Spleen (tissue), 11 donors: Measurements from ENCODE around the gene NPB. TPM values are rescaled to one million over a fixed set of nuclear protein-coding genes. Genes with fewer than 3 reads are reported as not detected.

Experiments
- DNase-seq: peaks from one replicate; pipeline ENCODE4 v3.0.0-alpha.2; 2020
- H3K27ac ChIP-seq, 8 donors: fragments of 200-600 bp; sonication (generic) in 7 of 8; 1 replicate in 4 of 8; 2 replicates in 4 of 8; pipeline versions ENCODE4 v1.5.0 to v1.8.0; 2016 to 2021; ENCODE audit warnings: inconsistent platforms in 4 of 8, mild to moderate bottlenecking in 4 of 8, moderate library complexity in 1 of 8
- H3K27me3 ChIP-seq, 7 donors: fragments of 200-600 bp; sonication (generic) in 6 of 7; replicated peaks in 1 of 7; 1 replicate in 4 of 7; 2 replicates in 3 of 7; pipeline versions ENCODE4 v1.5.0 to v1.8.0; 2016 to 2021; ENCODE audit warnings: inconsistent platforms in 3 of 7, mild to moderate bottlenecking in 1 of 7
- H3K36me3 ChIP-seq, 6 donors: fragments of 200-600 bp; sonication (generic) in 5 of 6; 1 replicate in 4 of 6; 2 replicates in 2 of 6; pipeline versions ENCODE4 v1.5.0 to v1.8.0; 2016 to 2021; ENCODE audit warnings: inconsistent platforms in 2 of 6
- H3K4me1 ChIP-seq, 6 donors: fragments of 200-600 bp; sonication (generic) in 5 of 6; 1 replicate in 3 of 6; 2 replicates in 3 of 6; pipeline versions ENCODE4 v1.5.0 to v1.8.0; 2016 to 2021; ENCODE audit warnings: inconsistent platforms in 3 of 6
- H3K4me3 ChIP-seq, 8 donors: fragments of 200-600 bp; sonication (generic) in 7 of 8; 1 replicate in 4 of 8; 2 replicates in 4 of 8; pipeline versions ENCODE4 v1.5.0 to v1.8.0; 2016 to 2021; ENCODE audit warnings: inconsistent platforms in 4 of 8, mild to moderate bottlenecking in 4 of 8, moderate library complexity in 2 of 8
- H3K9me3 ChIP-seq, 8 donors: fragments of 200-600 bp; sonication (generic) in 7 of 8; 1 replicate in 4 of 8; 2 replicates in 4 of 8; pipeline versions ENCODE4 v1.5.0 to v1.8.0; 2016 to 2021; ENCODE audit warnings: inconsistent platforms in 4 of 8
- CTCF ChIP-seq, 11 experiments: fragments of 200-600 bp in 7 of 11; fragments of 450-650 bp in 4 of 11; sonication (generic) in 4 of 11; IDR thresholded peaks in 8 of 11; conservative IDR thresholded peaks in 3 of 11; 1 replicate in 7 of 11; 2 replicates in 4 of 11; pipeline versions ENCODE4 v1.4.0 to v1.8.0; 2016 to 2021; ENCODE audit warnings: antibody characterized with exemption in 11 of 11, inconsistent platforms in 4 of 11, mild to moderate bottlenecking in 1 of 11
- POLR2A ChIP-seq, 3 donors: fragments of 450-650 bp; IDR thresholded peaks; one replicate each; pipeline ENCODE4 v1.5.1; 2017; ENCODE audit warnings: antibody characterized with exemption in 3 of 3, mild to moderate bottlenecking in 1 of 3
- POLR2AphosphoS5 ChIP-seq, 3 donors: sonication (generic); formaldehyde crosslinking; IDR thresholded peaks; one replicate each; pipeline ENCODE4 v1.5.1; 2017; ENCODE audit warnings: antibody characterized with exemption in 3 of 3
- WGBS, 5 donors: extraction: QIAGEN DNeasy Blood & Tissue Kit in 3 of 5; methylation state at CpG; one replicate each; pipeline versions ENCODE4 v1.1.5 to v1.1.7; 2013 to 2018; 5-methylcytosine and 5-hydroxymethylcytosine counted together
- intact Hi-C: fragments of 100-400 bp; cut with DNase I; formaldehyde crosslinking; loops from one replicate; pipeline ENCODE4 v1.15.0; 2023; ENCODE audit warnings: low total_unique reads
- polyA plus RNA-seq, 3 donors: library from polyadenylated mRNA; stranded (reverse); fragments of 200-250 nt; gene quantifications; one replicate each; pipeline ENCODE4 v1.2.1, GENCODE V29; 2013
- total RNA-seq, 7 donors: library from RNA; depleted of rRNA in 3 of 7; stranded (reverse); fragments of >200 nt in 3 of 7; fragmentation: NEBNext Ultra II Directional in 4 of 7; extraction: Animal tissue kit (Norgen Biotek cat#: 25700) in 4 of 7; gene quantifications; one replicate each; pipeline versions ENCODE4 v1.1.0 to v1.2.1, GENCODE V29; 2016 to 2021
- donor health status: healthy with polysubstance abuse.
- donor health status: DM: no; HTN: no; CAD: no; lungs with moderate emphysema.
- donor health status: DM: no; HTN: no; CAD: no.
- donor health status: Bipolar disorder and iron deficiency.
- donor health status: healthy.
- donor health status: DM: no; HTN: no; CAD: no.
- donor health status: DM: yes; HTN: yes; CAD: no.

Gene NPB
- total and polyA plus RNA-seq, 10 donors, result 0.23 to 4.8 (median 1.5) TPM; not detected in 1

DNA sequence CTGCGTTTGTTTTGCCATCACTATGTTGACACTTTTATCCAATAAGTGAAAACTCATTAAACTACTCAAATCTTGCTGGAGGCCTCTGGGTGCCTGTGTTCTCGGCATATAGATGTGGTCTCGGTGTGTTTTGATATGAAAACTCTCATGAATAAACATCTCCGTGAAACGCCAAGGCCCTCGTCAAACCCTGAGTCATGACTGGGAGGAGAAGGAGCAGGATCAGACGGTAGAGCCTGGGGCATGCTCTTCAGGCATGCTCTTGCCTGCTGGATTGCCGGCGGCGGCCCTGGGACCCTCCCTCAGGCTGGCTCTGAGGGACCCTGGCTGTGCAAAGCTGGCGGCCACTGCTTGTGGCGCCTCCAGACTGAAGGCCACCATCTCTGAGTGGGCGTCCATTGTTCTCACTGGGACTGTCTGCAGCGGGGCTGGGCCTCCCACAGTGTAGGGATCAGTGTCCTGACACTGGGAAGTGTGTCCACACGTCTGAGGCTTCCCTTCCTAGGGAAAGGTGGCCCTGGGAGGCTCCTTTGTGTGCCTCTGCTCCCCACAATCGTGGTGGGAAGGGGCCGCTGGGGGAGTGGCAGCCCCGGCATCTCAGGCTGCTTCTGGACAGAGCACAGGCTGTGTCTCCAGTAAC lies 1.7 kb upstream of the NPB start:
- Histone ChIP-seq H3K4me1 (peaks cover 0 to 24% (median 18%) of the 10 kb centered on the region in 6 donors), H3K27ac (no peak overlapping the region), H3K9me3 (no peaks in the 10 kb centered on the region), H3K4me3 (no peak overlapping the region), H3K36me3 (peaks cover 0 to 79% (median 55%) of the 10 kb centered on the region in 6 donors), H3K27me3 (peaks cover 0 to 29% (median 16%) of the 10 kb centered on the region in 7 donors)
- TF ChIP-seq POLR2A (IDR thresholded peaks at IDR 0.05), result no peak
- TF ChIP-seq CTCF (IDR thresholded peaks at IDR 0.05 in 8 of 11, conservative IDR thresholded peaks at IDR 0.05 in 3 of 11), result no peak
- TF ChIP-seq POLR2AphosphoS5 (IDR thresholded peaks at IDR 0.05), result peak in 1 of 3 donors; percentile 39
- WGBS, 5 donors, result 84 to 91% (median 89%) methylated on average over 14 to 18 of the region's 18 CpGs
- intact Hi-C loops, result no loop called here
- no peak for DNase-seq

GRCh38 chr17:81901167-81902022 lies 643 bp upstream of the NPB start:
- Histone ChIP-seq H3K36me3 (peaks cover 0 to 79% (median 45%) of the 10 kb centered on the region in 6 donors), H3K4me3 (peak overlapping the region in 6 of 8 donors; percentile 4 to 63 (median 24))
- no peak for DNase-seq

DNA sequence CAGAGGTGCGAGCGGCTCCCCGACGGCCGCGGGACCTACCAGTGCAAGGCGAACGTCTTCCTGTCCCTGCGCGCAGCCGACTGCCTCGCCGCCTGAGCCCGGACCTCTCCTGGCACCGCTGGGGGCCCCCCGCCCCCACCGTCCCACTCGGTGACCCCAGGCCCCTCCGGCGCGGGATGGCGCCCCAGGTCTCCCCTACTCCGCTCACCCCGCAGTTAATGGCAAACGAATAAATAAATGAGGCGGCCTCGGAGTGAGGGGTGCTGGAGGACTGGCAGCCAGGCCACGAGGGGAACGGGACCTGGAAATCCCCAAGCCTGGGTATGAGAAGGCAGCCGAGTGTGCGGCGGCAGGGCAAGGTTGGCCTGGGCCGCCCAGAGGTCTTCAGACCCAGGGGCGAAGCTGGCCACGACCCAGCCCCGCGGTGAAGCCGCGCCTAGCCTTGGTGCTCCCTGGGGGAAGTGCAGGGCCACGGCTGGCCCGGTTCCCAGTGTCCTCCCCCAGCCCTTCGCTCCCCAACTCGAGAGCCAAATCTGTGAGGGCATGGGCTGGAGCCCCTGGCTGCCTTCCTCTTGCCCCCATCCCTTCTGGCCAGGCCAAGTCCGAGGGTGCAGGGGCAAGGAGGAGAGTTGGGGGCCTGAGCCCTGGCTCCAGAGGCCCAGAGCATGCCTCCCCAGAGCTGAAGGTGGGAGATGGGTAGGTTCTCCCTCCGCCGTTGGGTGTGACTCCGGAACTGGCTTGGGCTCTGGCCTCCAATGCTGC lies 796 bp downstream of the NPB start:
- no peaks in the 10 kb centered on the region for H3K9me3 ChIP-seq
- TF ChIP-seq POLR2AphosphoS5 (IDR thresholded peaks at IDR 0.05), result peak in 2 of 3 donors; percentile 9 to 49
- TF ChIP-seq POLR2A (IDR thresholded peaks at IDR 0.05), result no peak
- H3K27me3 ChIP-seq, result peaks cover 0 to 29% (median 16%) of the 10 kb centered on the region in 7 donors
- peak overlapping the region in 1 of 8 donors; percentile 1 for H3K27ac ChIP-seq
- H3K4me1 ChIP-seq, result peaks cover 0 to 24% (median 18%) of the 10 kb centered on the region in 6 donors
- H3K4me3 ChIP-seq, result peak overlapping the region in 6 of 8 donors; percentile 1 to 63 (median 28)
- DNase-seq, result no peak
- intact Hi-C loops, result no loop called here
- peaks cover 0 to 79% (median 40%) of the 10 kb centered on the region in 6 donors for H3K36me3 ChIP-seq
- 35 to 48% (median 42%) methylated on average over 25 to 47 of the region's 47 CpGs for WGBS, 5 donors

More at GRCh38 chr17:81901167-81902022, 643 bp upstream of the NPB start:
- 53 to 91% (median 55%) methylated on average over 9 to 21 of the region's 21 CpGs for WGBS, 5 donors
- Histone ChIP-seq H3K9me3 (no peaks in the 10 kb centered on the region), H3K27ac (peak overlapping the region in 1 of 8 donors; percentile 1), H3K4me1 (peaks cover 0 to 24% (median 18%) of the 10 kb centered on the region in 6 donors), H3K27me3 (peaks cover 0 to 29% (median 16%) of the 10 kb centered on the region in 7 donors)
- TF ChIP-seq POLR2AphosphoS5 (IDR thresholded peaks at IDR 0.05), result no peak
- no peak for TF ChIP-seq CTCF (IDR thresholded peaks at IDR 0.05 in 8 of 11, conservative IDR thresholded peaks at IDR 0.05 in 3 of 11)
- no peak for TF ChIP-seq POLR2A (IDR thresholded peaks at IDR 0.05)
- intact Hi-C loops, result no loop called here

GRCh38 chr17:81903415-81903831 lies 1.4 kb downstream of the NPB start:
- Histone ChIP-seq H3K36me3 (peaks cover 0 to 79% (median 37%) of the 10 kb centered on the region in 6 donors), H3K4me3 (no peak overlapping the region), H3K27ac (no peak overlapping the region), H3K9me3 (no peaks in the 10 kb centered on the region), H3K27me3 (peaks cover 0 to 29% (median 16%) of the 10 kb centered on the region in 7 donors), H3K4me1 (peaks cover 0 to 24% (median 18%) of the 10 kb centered on the region in 6 donors)
- TF ChIP-seq CTCF (IDR thresholded peaks at IDR 0.05 in 8 of 11, conservative IDR thresholded peaks at IDR 0.05 in 3 of 11) (no peak), POLR2AphosphoS5 (IDR thresholded peaks at IDR 0.05) (no peak), POLR2A (IDR thresholded peaks at IDR 0.05) (no peak)
- WGBS, 5 donors, result 95 to 97% (median 96%) methylated on average over 10 of the region's 10 CpGs; no CpG with 5 or more reads in 1 of the 5 donors
- no peak for DNase-seq
- intact Hi-C loops, result no loop called here
